ENCODE measurements around the gene SCN1A. TPM values are rescaled to one million over a fixed set of nuclear protein-coding genes. Genes with fewer than 3 reads are reported as not detected.

Gene SCN1A
- total and polyA plus RNA-seq, 2 of the 13 experiments (the other 11 are each of a cell fraction or from before 2014, with no cell fraction given), result 19.9 to 39.4 TPM

GRCh38 chr2:166135152-166135848 is 7.5 kb upstream of the SCN1A start (continued):
- TF ChIP-seq ZNF891 (CRISPR knock-in tag; IDR thresholded peaks at IDR 0.05) (no peak), CREB1 (IDR thresholded peaks at IDR 0.05) (no peak), CREB1 (CRISPR knock-in tag; IDR thresholded peaks at IDR 0.05) (0 out of 2 replicates have a peak, but pooled peaks have one; percentile 17), ZNF20 (CRISPR knock-in tag; IDR thresholded peaks at IDR 0.05) (no peak), ZNF737 (CRISPR knock-in tag; IDR thresholded peaks at IDR 0.05; ENCODE audit: borderline replicate concordance) (no peak), ZNF562 (CRISPR knock-in tag; IDR thresholded peaks at IDR 0.05; ENCODE audit: borderline replicate concordance) (no peak), IKZF4 (CRISPR knock-in tag; IDR thresholded peaks at IDR 0.05; ENCODE audit: borderline replicate concordance, low read depth, not compliant biosample characterization) (no peak), ZNF207 (IDR thresholded peaks at IDR 0.05; ENCODE audit: borderline replicate concordance) (no peak), AGO2 (optimal IDR thresholded peaks at IDR 0.05; ENCODE audit: low read depth, low read length) (no peak), ZMAT5 (CRISPR knock-in tag; IDR thresholded peaks at IDR 0.05; ENCODE audit: borderline replicate concordance, low read depth) (no peak), GATAD2A (CRISPR knock-in tag; IDR thresholded peaks at IDR 0.05) (peak; percentile 73; the same call in 1 of the 2 replicates), ZNF431 (CRISPR knock-in tag; IDR thresholded peaks at IDR 0.05; ENCODE audit: borderline replicate concordance, low read depth) (no peak), ZNF260 (CRISPR knock-in tag; IDR thresholded peaks at IDR 0.05; ENCODE audit: borderline replicate concordance, low read depth) (no peak), HIC2 (CRISPR knock-in tag; IDR thresholded peaks at IDR 0.05; ENCODE audit: low read depth) (no peak), ZNF557 (CRISPR knock-in tag; IDR thresholded peaks at IDR 0.05) (no peak), KLF13 (CRISPR knock-in tag; IDR thresholded peaks at IDR 0.05) (no peak), ZFP37 (CRISPR knock-in tag; IDR thresholded peaks at IDR 0.05; ENCODE audit: borderline replicate concordance) (no peak), ZNF441 (CRISPR knock-in tag; IDR thresholded peaks at IDR 0.05; ENCODE audit: borderline replicate concordance) (no peak), FOSL2 (CRISPR knock-in tag; IDR thresholded peaks at IDR 0.05) (no peak), ZSCAN20 (CRISPR knock-in tag; IDR thresholded peaks at IDR 0.05; ENCODE audit: borderline replicate concordance) (no peak), ZNF678 (CRISPR knock-in tag; IDR thresholded peaks at IDR 0.05) (no peak)
- TF ChIP-seq, protein P1, sequence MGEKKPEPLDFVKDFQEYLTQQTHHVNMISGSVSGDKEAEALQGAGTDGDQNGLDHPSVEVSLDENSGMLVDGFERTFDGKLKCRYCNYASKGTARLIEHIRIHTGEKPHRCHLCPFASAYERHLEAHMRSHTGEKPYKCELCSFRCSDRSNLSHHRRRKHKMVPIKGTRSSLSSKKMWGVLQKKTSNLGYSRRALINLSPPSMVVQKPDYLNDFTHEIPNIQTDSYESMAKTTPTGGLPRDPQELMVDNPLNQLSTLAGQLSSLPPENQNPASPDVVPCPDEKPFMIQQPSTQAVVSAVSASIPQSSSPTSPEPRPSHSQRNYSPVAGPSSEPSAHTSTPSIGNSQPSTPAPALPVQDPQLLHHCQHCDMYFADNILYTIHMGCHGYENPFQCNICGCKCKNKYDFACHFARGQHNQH (CRISPR knock-in tag; IDR thresholded peaks at IDR 0.05), result no peak; the same call in 1 of the 2 replicates
- TF ChIP-seq, protein P2, sequence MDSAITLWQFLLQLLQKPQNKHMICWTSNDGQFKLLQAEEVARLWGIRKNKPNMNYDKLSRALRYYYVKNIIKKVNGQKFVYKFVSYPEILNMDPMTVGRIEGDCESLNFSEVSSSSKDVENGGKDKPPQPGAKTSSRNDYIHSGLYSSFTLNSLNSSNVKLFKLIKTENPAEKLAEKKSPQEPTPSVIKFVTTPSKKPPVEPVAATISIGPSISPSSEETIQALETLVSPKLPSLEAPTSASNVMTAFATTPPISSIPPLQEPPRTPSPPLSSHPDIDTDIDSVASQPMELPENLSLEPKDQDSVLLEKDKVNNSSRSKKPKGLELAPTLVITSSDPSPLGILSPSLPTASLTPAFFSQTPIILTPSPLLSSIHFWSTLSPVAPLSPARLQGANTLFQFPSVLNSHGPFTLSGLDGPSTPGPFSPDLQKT (CRISPR knock-in tag; IDR thresholded peaks at IDR 0.05; ENCODE audit: borderline replicate concordance), result no peak
